B cell (primary cell): ENCODE results near the gene PAF1. TPM values are rescaled to one million over a fixed set of nuclear protein-coding genes. Genes with fewer than 3 reads are reported as not detected.

ENCODE experiments used
- ATAC-seq: fragments of 200-7000 bp; cut with Tn5 transposase; one replicate; pipeline ENCODE4 v1.10.0; 2021; ENCODE audit warnings: low read depth, mild to moderate bottlenecking, moderate number of reproducible peaks, moderate library complexity
- CTCF ChIA-PET: fragments of 350-600 bp; sonication (Branson Sonifier 250); formaldehyde crosslinking; loops from one replicate; lab custom pipeline; 2021; ENCODE audit warnings: antibody characterized with exemption, inconsistent platforms; lab: Charles Lee
- POLR2A ChIA-PET: fragments of 350-600 bp; sonication (Branson Sonifier 250); formaldehyde crosslinking; loops from one replicate; lab custom pipeline; 2021; ENCODE audit warnings: antibody characterized with exemption; lab: Charles Lee
- DNase-seq: peaks from one replicate; pipeline ENCODE4 v3.0.0; 2013
- H2AFZ ChIP-seq: 2 replicates; pipeline ENCODE4 v1.6.1; 2012; ENCODE audit warnings: mild to moderate bottlenecking, low read depth, low read length; ENCODE audit not compliant: insufficient read depth, poor library complexity, severe bottlenecking
- H3K27ac ChIP-seq, 2 donors: 1 replicate in 1 of 2; 2 replicates in 1 of 2; pipeline ENCODE4 v1.5.1; 2012 to 2013; ENCODE audit warnings: low read length in 2 of 2, mild to moderate bottlenecking in 2 of 2, moderate library complexity in 1 of 2
- H3K27me3 ChIP-seq, 4 experiments: fragments of 200-600 bp in 1 of 4; sonication (generic) in 1 of 4; replicated peaks in 1 of 4; 1 replicate in 2 of 4; 2 replicates in 2 of 4; pipeline versions ENCODE4 v1.6.1 to v1.7.0; 2013 to 2016; ENCODE audit warnings: low read length in 3 of 4, mild to moderate bottlenecking in 2 of 4, mixed read lengths in 1 of 4, moderate library complexity in 1 of 4; ENCODE audit not compliant: insufficient read depth in 4 of 4, control insufficient read depth in 3 of 4; ENCODE audit errors: control extremely low read depth in 1 of 4
- H3K36me3 ChIP-seq, 2 experiments: replicated peaks in 1 of 2; 1 replicate in 1 of 2; 2 replicates in 1 of 2; pipeline versions ENCODE4 v1.6.1 to v1.7.1; 2013; ENCODE audit warnings: low read length in 1 of 2; ENCODE audit not compliant: insufficient read depth in 2 of 2, control insufficient read depth in 1 of 2; ENCODE audit errors: control extremely low read depth in 1 of 2, extremely low read depth in 1 of 2
- H3K4me1 ChIP-seq, 2 donors: fragments of 200-600 bp in 1 of 2; sonication (generic) in 1 of 2; 1 replicate in 1 of 2; 2 replicates in 1 of 2; pipeline versions ENCODE4 v1.5.1 to v1.6.1; 2013 to 2017; ENCODE audit warnings: low read length in 2 of 2; ENCODE audit not compliant: control insufficient read depth in 2 of 2, insufficient read depth in 2 of 2
- H3K4me2 ChIP-seq: replicated peaks from 2 replicates; pipeline ENCODE3; 2012; ENCODE audit warnings: mild to moderate bottlenecking, low read depth, low read length; ENCODE audit not compliant: poor library complexity, severe bottlenecking
- H3K4me3 ChIP-seq, 5 experiments: fragments of 200-600 bp in 1 of 5; sonication (generic) in 1 of 5; 1 replicate in 3 of 5; 2 replicates in 2 of 5; pipeline versions ENCODE4 v1.5.1 to v1.7.0; 2011 to 2016; ENCODE audit warnings: low read length in 4 of 5, mild to moderate bottlenecking in 4 of 5, low read depth in 2 of 5, control low read depth in 1 of 5, moderate library complexity in 1 of 5; ENCODE audit not compliant: insufficient read depth in 1 of 5; ENCODE audit errors: control extremely low read depth in 1 of 5, extremely low read depth in 1 of 5
- H3K79me2 ChIP-seq: fragments of 200-600 bp; sonication (generic); one replicate; pipeline ENCODE4 v1.6.0; 2016; ENCODE audit warnings: low read length; ENCODE audit not compliant: control insufficient read depth, insufficient read depth
- H3K9ac ChIP-seq: fragments of 200-600 bp; sonication (generic); 2 replicates; pipeline ENCODE4 v1.6.1; 2017; ENCODE audit warnings: mild to moderate bottlenecking, low read length, moderate library complexity
- H3K9me3 ChIP-seq, 3 donors: one replicate each; pipeline versions ENCODE4 v1.6.1 to v1.7.1; 2013; ENCODE audit warnings: low read length in 2 of 3; ENCODE audit not compliant: control insufficient read depth in 2 of 3, insufficient read depth in 1 of 3; ENCODE audit errors: control extremely low read depth in 1 of 3
- H4K20me1 ChIP-seq: 2 replicates; pipeline ENCODE4 v1.6.0; 2012; ENCODE audit warnings: mild to moderate bottlenecking, low read length; ENCODE audit not compliant: insufficient read depth, control insufficient read depth, poor library complexity, severe bottlenecking
- H3K27ac Mint-ChIP-seq: one replicate; pipeline ENCODE4 v1.8.0; 2021; ENCODE audit warnings: mixed read lengths
- H3K27me3 Mint-ChIP-seq: one replicate; pipeline ENCODE4 v1.8.0; 2021; ENCODE audit warnings: mixed read lengths
- H3K4me1 Mint-ChIP-seq: one replicate; pipeline ENCODE4 v1.8.0; 2021; ENCODE audit warnings: mixed read lengths
- H3K4me3 Mint-ChIP-seq: one replicate; pipeline ENCODE4 v1.8.0; 2021; ENCODE audit warnings: mixed read lengths
- H3K9me3 Mint-ChIP-seq: one replicate; pipeline ENCODE4 v1.8.0; 2022; ENCODE audit warnings: mixed read lengths; ENCODE audit not compliant: insufficient read depth
- CTCF ChIP-seq: fragments of 200-600 bp; IDR thresholded peaks from one replicate; pipeline ENCODE4 v1.8.0; 2022; ENCODE audit warnings: antibody characterized with exemption, mild to moderate bottlenecking
- EZH2 ChIP-seq: IDR thresholded peaks from 2 replicates; pipeline ENCODE4 v1.6.1; 2012; ENCODE audit warnings: borderline replicate concordance, low read depth, mild to moderate bottlenecking, moderate library complexity, low read length; ENCODE audit not compliant: insufficient read depth, poor library complexity, severe bottlenecking
- WGBS: methylation state at CpG from one replicate; pipeline ENCODE4 v1.1.5; 2013; ENCODE audit warnings: missing lambda C conversion rate; ENCODE audit not compliant: insufficient coverage; 5-methylcytosine and 5-hydroxymethylcytosine counted together
- intact Hi-C: fragments of 100-400 bp; cut with micrococcal nuclease; formaldehyde crosslinking; loops from one replicate; pipeline ENCODE4 v1.10.0; 2022
- polyA plus RNA-seq: library from polyadenylated mRNA; depleted of rRNA; stranded (reverse); fragments of >200 nt; gene quantifications from 2 replicates; pipeline ENCODE4 v1.2.3, GENCODE V29; 2012
- total RNA-seq, 2 donors: library from RNA; stranded (reverse); fragments of 120-200 nt in 1 of 2; gene quantifications; 1 replicate in 1 of 2; 2 replicates in 1 of 2; pipeline versions ENCODE4 v1.2.3 to v1.2.4, GENCODE V29; 2013 to 2022

Gene PAF1
- total and polyA plus RNA-seq, 2 donors (not counting 1 experiment from before 2014, with no cell fraction given): 59.9 to 387 TPM

GRCh38 chr19:39349326-39349725 lies 41.6 kb downstream of the PAF1 start:
- Histone ChIP-seq H3K4me2 (no peak overlapping the region), H3K36me3 (peaks cover 2 to 54% of the 10 kb centered on the region in 2 experiments), H3K9me3 (no peaks in the 10 kb centered on the region), H2AFZ (no peak overlapping the region), H3K27ac (no peak overlapping the region), H3K27me3 (no peaks in the 10 kb centered on the region), H3K79me2 (peaks cover 61% of the 10 kb centered on the region), H3K4me3 (no peak overlapping the region), H3K9ac (no peak overlapping the region), H4K20me1 (peaks cover 35% of the 10 kb centered on the region), H3K4me1 (peaks cover 10 to 17% of the 10 kb centered on the region in 2 donors)
- no CpG with 5 or more reads among the region's 4 CpGs for WGBS
- ATAC-seq (no peak), DNase-seq (no peak)
- Mint-ChIP-seq H3K27ac (no peak overlapping the region), H3K4me1 (peaks cover 52% of the 10 kb centered on the region), H3K4me3 (no peak overlapping the region), H3K27me3 (no peaks in the 10 kb centered on the region), H3K9me3 (no peaks in the 10 kb centered on the region)
- CTCF ChIA-PET: interaction anchor here (2.5 kb wide), 1 partner anchor 49 kb away, joined by 7 read pairs; no protein-coding TSS in a partner anchor
- TF ChIP-seq EZH2 (no peak), CTCF (no peak)
- intact Hi-C loops: no loop called here
- POLR2A ChIA-PET: no interaction called here

- Histone ChIP-seq H3K36me3 (peaks cover 0 to 48% of the 10 kb centered on the region in 2 experiments), H3K9me3 (no peaks in the 10 kb centered on the region), H3K4me3 (no peak overlapping the region), H3K79me2 (peaks cover 74% of the 10 kb centered on the region), H4K20me1 (peaks cover 39% of the 10 kb centered on the region), H3K4me2 (no peak overlapping the region), H2AFZ (no peak overlapping the region), H3K4me1 (peaks cover 21 to 33% of the 10 kb centered on the region in 2 donors), H3K27me3 (no peaks in the 10 kb centered on the region), H3K9ac (no peak overlapping the region), H3K27ac (no peak overlapping the region)
- peaks cover 66% of the 10 kb centered on the region for H3K4me1 Mint-ChIP-seq
- no peak overlapping the region for H3K4me3 Mint-ChIP-seq
- 100% methylated on average over 2 of the region's 4 CpGs for WGBS
- TF ChIP-seq CTCF: no peak
- TF ChIP-seq EZH2: no peak
- ChIA-PET POLR2A (no interaction called here), CTCF (interaction anchor here (1.1 kb wide), 1 partner anchor 152 kb away, joined by 3 read pairs; no protein-coding TSS in a partner anchor)
- intact Hi-C loops: no loop called here
- H3K27me3 Mint-ChIP-seq: no peaks in the 10 kb centered on the region
- no peak for ATAC-seq
- no peaks in the 10 kb centered on the region for H3K9me3 Mint-ChIP-seq
- no peak for DNase-seq
- no peak overlapping the region for H3K27ac Mint-ChIP-seq
Observed at GRCh38 chr19:39347332-39348164, 43.4 kb downstream of the PAF1 start.
